ENCODE results near the gene CCDC102A. TPM values are rescaled to one million over a fixed set of nuclear protein-coding genes. Genes with fewer than 3 reads are reported as not detected.
A peak's percentile ranks its signal among the peaks of the same experiment; 100 is the strongest.

The CCDC102A gene
- total RNA-seq, 1 experiment from 2014 or later: 7.6 TPM

DNA sequence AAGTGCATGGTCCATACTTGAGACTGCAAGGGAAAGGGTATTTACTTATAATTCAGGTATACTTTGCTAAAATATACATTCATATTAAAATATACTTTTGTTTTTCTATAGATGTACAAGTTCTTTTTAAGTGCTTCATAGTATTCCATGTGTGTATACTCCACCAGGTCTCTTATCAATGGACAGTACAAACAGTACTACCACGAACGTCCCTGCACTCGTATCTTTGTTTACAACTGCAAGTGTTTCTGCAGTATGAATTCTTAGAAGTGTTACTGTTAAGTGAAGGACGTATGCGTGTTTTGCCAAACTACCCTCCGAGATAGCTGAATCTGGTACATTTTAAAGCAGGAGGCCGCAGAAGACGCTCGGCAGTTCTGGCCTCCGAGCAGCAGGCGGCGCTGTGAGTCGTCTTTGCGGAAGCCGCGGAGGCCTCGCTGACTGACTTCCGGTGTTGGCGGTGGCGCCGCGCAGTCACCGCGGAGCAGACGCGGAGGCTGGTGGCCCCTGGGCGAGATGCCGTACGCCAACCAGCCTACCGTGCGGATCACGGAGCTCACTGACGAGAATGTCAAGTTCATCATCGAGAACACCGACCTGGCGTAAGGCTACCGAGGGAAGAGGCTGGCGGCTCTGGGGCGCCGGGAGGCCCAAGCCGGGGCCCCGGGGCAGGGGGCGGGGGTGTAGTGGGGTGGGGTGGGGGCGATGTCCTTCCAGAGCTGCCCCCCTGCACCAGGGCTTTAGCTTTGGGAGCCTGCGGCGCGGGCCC, 74.0 kb downstream of the CCDC102A start, which contains the start of gene POLR2C:
TSS of gene POLR2C (plus strand) at position 471 of the 769 bp plus-strand sequence. CDS start at position 517, 46 bp downstream.
- peak; percentile 90 for DNase-seq (ENCODE audit: low spot score)

Other genes with a start within 250 kb of the CCDC102A start
- not detected in 2 replicates for gene CCL22, start 177.8 kb downstream of the CCDC102A start, total RNA-seq (2014; rRNA removed; shearing (Covaris generic))
- gene CX3CL1, start 164.1 kb downstream of the CCDC102A start, total RNA-seq (2014; rRNA removed; shearing (Covaris generic)): 0.23 and 0.57 TPM in 2 replicates
- not detected in 2 replicates for gene CCL17, start 131.8 kb downstream of the CCDC102A start, total RNA-seq (2014; rRNA removed; shearing (Covaris generic))
- 44.3 and 46.4 TPM in 2 replicates for gene CIAPIN1, start 89.2 kb downstream of the CCDC102A start, total RNA-seq (2014; rRNA removed; shearing (Covaris generic))
- 54.1 and 65.4 TPM in 2 replicates for gene COQ9, start 89.1 kb downstream of the CCDC102A start, total RNA-seq (2014; rRNA removed; shearing (Covaris generic))
- gene POLR2C, start 73.9 kb downstream of the CCDC102A start, total RNA-seq (2014; rRNA removed; shearing (Covaris generic)): 151 and 174 TPM in 2 replicates
- 118 and 122 TPM in 2 replicates for gene DOK4, start 50.1 kb downstream of the CCDC102A start, total RNA-seq (2014; rRNA removed; shearing (Covaris generic))
- gene ADGRG5, start 6.1 kb upstream of the CCDC102A start, total RNA-seq (2014; rRNA removed; shearing (Covaris generic)): 3.1 and 5.1 TPM in 2 replicates
- 138 TPM in 2 replicates for gene ADGRG1, start 92.1 kb upstream of the CCDC102A start, total RNA-seq (2014; rRNA removed; shearing (Covaris generic))
- not detected in 2 replicates for gene ADGRG3, start 131.7 kb upstream of the CCDC102A start, total RNA-seq (2014; rRNA removed; shearing (Covaris generic))
- not detected in 2 replicates for gene DRC7, start 158.2 kb upstream of the CCDC102A start, total RNA-seq (2014; rRNA removed; shearing (Covaris generic))
- gene KATNB1, start 199.2 kb upstream of the CCDC102A start, total RNA-seq (2014; rRNA removed; shearing (Covaris generic)): 80.2 and 92.7 TPM in 2 replicates

Measured in HT-29 (cell line).